K562 (cell line): ENCODE measurements around the gene DISC1. TPM values are rescaled to one million over a fixed set of nuclear protein-coding genes. Genes with fewer than 3 reads are reported as not detected.

Experiments
- ATAC-seq: fragments of 200-7000 bp; cut with Tn5 transposase; 3 replicates; pipeline ENCODE4 v1.9.1; 2020; ENCODE audit warnings: moderate library complexity
- BruUV-seq: library from RNA; stranded (reverse); fragments of 400-500 nt; replicated peaks from 2 replicates; lab custom pipeline; 2021; lab: Mats Ljungman, UMichigan
- CTCF ChIA-PET: fragments of 300-600 bp; formaldehyde crosslinking; extraction: SDS; loops from one replicate; lab custom pipeline; 2021; ENCODE audit warnings: low intra/inter-chr PET ratio; lab: Yijun Ruan, JAX
- POLR2A ChIA-PET: fragments of 300-600, 350-650 bp; sonication (Branson Sonifier 250); formaldehyde crosslinking; extraction: SDS; loops from one replicate; lab custom pipeline; 2021; ENCODE audit warnings: antibody characterized with exemption, inconsistent platforms; lab: Yijun Ruan, JAX
- DNase-seq, 4 experiments: peaks; one replicate each; pipeline versions ENCODE4 v3.0.0 to v3.0.0-alpha.2; 2011 to 2018; ENCODE audit warnings: low spot score in 3 of 4, mixed read lengths in 3 of 4; ENCODE audit errors: extremely low read depth in 1 of 4
- FAIRE-seq: peaks from 2 replicates; lab custom pipeline; 2011; peaks lifted over from hg19 to GRCh38; lab: Jason Lieb, UNC
- H2AFZ ChIP-seq: 2 replicates; pipeline ENCODE4 v1.6.0; 2011; ENCODE audit warnings: low read depth, low read length, control low read depth, inconsistent platforms
- H3K27ac ChIP-seq: fragments of 200-600 bp; 3 replicates; pipeline ENCODE4 v1.8.0; 2011; ENCODE audit warnings: low read depth, mild to moderate bottlenecking, control low read depth, inconsistent platforms, low read length, moderate library complexity, mixed read lengths; ENCODE audit errors: extremely low read depth
- H3K27me3 ChIP-seq, 2 experiments: fragments of 300-600 bp in 1 of 2; 2 replicates in 1 of 2; 3 replicates in 1 of 2; pipeline versions ENCODE4 v1.6.0 to v1.8.0; 2011; ENCODE audit warnings: inconsistent platforms in 2 of 2, low read length in 2 of 2, mild to moderate bottlenecking in 1 of 2, mixed read lengths in 1 of 2, moderate library complexity in 1 of 2; ENCODE audit not compliant: control insufficient read depth in 2 of 2, insufficient read depth in 2 of 2
- H3K36me3 ChIP-seq: fragments of 300-600 bp; 3 replicates; pipeline ENCODE4 v1.8.0; 2011; ENCODE audit warnings: mild to moderate bottlenecking, low read length, inconsistent platforms; ENCODE audit not compliant: control insufficient read depth, insufficient read depth
- H3K4me1 ChIP-seq, 2 experiments: fragments of 200-600 bp in 1 of 2; replicated peaks in 1 of 2; 2 replicates in 1 of 2; 3 replicates in 1 of 2; pipeline versions ENCODE4 v1.5.1 to v1.8.0; 2011; ENCODE audit warnings: inconsistent platforms in 2 of 2, low read length in 2 of 2, mild to moderate bottlenecking in 1 of 2, mixed read lengths in 1 of 2, moderate library complexity in 1 of 2; ENCODE audit not compliant: control insufficient read depth in 2 of 2, insufficient read depth in 2 of 2
- H3K4me2 ChIP-seq: 2 replicates; pipeline ENCODE4 v1.6.1; 2011; ENCODE audit warnings: low read length, control low read depth, inconsistent platforms, mixed read lengths; ENCODE audit not compliant: insufficient read depth
- H3K4me3 ChIP-seq: fragments of 200-600 bp; sonication (generic), shearing (Covaris generic); 2 replicates; pipeline ENCODE4 v1.5.1; 2016; ENCODE audit warnings: control low read depth, inconsistent platforms
- H3K79me2 ChIP-seq: fragments of 200-600 bp; 3 replicates; pipeline ENCODE4 v1.8.0; 2011; ENCODE audit warnings: low read length, inconsistent platforms; ENCODE audit not compliant: control insufficient read depth, insufficient read depth
- H3K9ac ChIP-seq, 2 experiments: 2 replicates each; pipeline versions ENCODE4 v1.6.0 to v1.6.1; 2011; ENCODE audit warnings: low read depth in 2 of 2, low read length in 2 of 2, control low read depth in 1 of 2, inconsistent platforms in 1 of 2, mild to moderate bottlenecking in 1 of 2, mixed read lengths in 1 of 2; ENCODE audit not compliant: insufficient read depth in 1 of 2
- H3K9me1 ChIP-seq: one replicate; pipeline ENCODE4 v1.6.0; 2011; ENCODE audit warnings: inconsistent platforms, mild to moderate bottlenecking, low read length, moderate library complexity; ENCODE audit not compliant: control insufficient read depth, insufficient read depth
- H3K9me3 ChIP-seq: replicated peaks from 2 replicates; pipeline ENCODE4 v1.5.1; 2011; ENCODE audit warnings: low read depth, low read length, inconsistent platforms; ENCODE audit not compliant: control insufficient read depth, insufficient read depth
- H4K20me1 ChIP-seq: replicated peaks from 2 replicates; pipeline ENCODE4 v1.6.1; 2011; ENCODE audit warnings: low read length, inconsistent platforms, mixed read lengths; ENCODE audit not compliant: control insufficient read depth, insufficient read depth
- BACH1 ChIP-seq: fragments of 200-800 bp; sonication (Bioruptor generic); IDR thresholded peaks from 2 replicates; pipeline ENCODE4 v1.6.1; 2016; ENCODE audit warnings: missing genetic modification characterization, missing compliant biosample characterization
- EGR1 ChIP-seq: fragments of 450-650 bp; conservative IDR thresholded peaks from 2 replicates; pipeline ENCODE4 v1.6.1; 2017; ENCODE audit warnings: mild to moderate bottlenecking
- EHMT2 ChIP-seq: fragments of 450-650 bp; IDR thresholded peaks from 2 replicates; pipeline ENCODE4 v1.6.1; 2018; ENCODE audit warnings: antibody characterized with exemption
- ESRRB ChIP-seq: fragments of 250-450 bp; sonication (Bioruptor Pico); IDR thresholded peaks from 2 replicates; pipeline ENCODE4 v1.5.0; 2020; ENCODE audit warnings: mild to moderate bottlenecking, moderate library complexity, borderline replicate concordance
- HEY1 ChIP-seq: fragments of 250-450 bp; sonication (Bioruptor Pico); IDR thresholded peaks from 2 replicates; pipeline ENCODE4 v1.5.0; 2020; ENCODE audit warnings: mild to moderate bottlenecking, moderate library complexity, borderline replicate concordance
- KLF16 ChIP-seq: IDR thresholded peaks from 2 replicates; pipeline ENCODE4 v1.6.1; 2016; ENCODE audit warnings: antibody characterized with exemption
- LARP7 ChIP-seq: fragments of 450-650 bp; IDR thresholded peaks from 2 replicates; pipeline ENCODE4 v1.6.1; 2016
- MED1 ChIP-seq: sonication (generic); formaldehyde crosslinking; IDR thresholded peaks from 2 replicates; pipeline ENCODE4 v1.8.1; 2023; ENCODE audit warnings: missing genetic modification reagents, borderline replicate concordance
- NFRKB ChIP-seq: fragments of 450-650 bp; IDR thresholded peaks from 2 replicates; pipeline ENCODE4 v1.6.1; 2016; ENCODE audit warnings: low read depth
- PCBP1 ChIP-seq: fragments of 200-400 bp; formaldehyde crosslinking; IDR thresholded peaks from 2 replicates; pipeline ENCODE4 v1.6.1; 2018; ENCODE audit warnings: mild to moderate bottlenecking, low read depth, low read length; ENCODE audit not compliant: poor library complexity, severe bottlenecking
- POLR2AphosphoS5 ChIP-seq: IDR thresholded peaks from 2 replicates; pipeline ENCODE4 v1.6.1; 2011; ENCODE audit warnings: mild to moderate bottlenecking, low read depth, low read length, moderate library complexity; ENCODE audit not compliant: control insufficient read depth, insufficient read depth
- SUPT5H ChIP-seq: fragments of 450-650 bp; IDR thresholded peaks from 2 replicates; pipeline ENCODE4 v1.6.1; 2016
- TFAM ChIP-seq: fragments of 250-450 bp; sonication (Bioruptor Pico); conservative IDR thresholded peaks from 2 replicates; pipeline ENCODE4 v1.5.0; 2021; ENCODE audit warnings: mild to moderate bottlenecking, moderate library complexity
- TRIM28 ChIP-seq: fragments of 450-650 bp; IDR thresholded peaks from 2 replicates; pipeline ENCODE4 v1.6.1; 2017
- ZBED1 ChIP-seq: IDR thresholded peaks from 2 replicates; pipeline ENCODE4 v1.6.1; 2014
- ZNF431 ChIP-seq: sonication (generic); formaldehyde crosslinking; IDR thresholded peaks from 2 replicates; pipeline ENCODE4 v1.8.0; 2022; ENCODE audit warnings: mild to moderate bottlenecking, missing genetic modification reagents
- ZNF764 ChIP-seq: fragments of 250-450 bp; sonication (Bioruptor Pico); IDR thresholded peaks from 2 replicates; pipeline ENCODE4 v1.4.0; 2020; ENCODE audit warnings: low read depth, mild to moderate bottlenecking, moderate library complexity
- WGBS: fragments of 100-300 bp; shearing (Covaris generic); methylation state at CpG from one replicate; pipeline ENCODE4 v1.1.6; 2016; ENCODE audit warnings: low coverage, mixed read lengths; ENCODE audit not compliant: insufficient coverage; ENCODE audit errors: missing lambda C conversion rate; 5-methylcytosine and 5-hydroxymethylcytosine counted together
- in situ Hi-C: fragments of 300-500 bp; cut with MboI; formaldehyde crosslinking; loops from 4 replicates; pipeline ENCODE4 v1.15.0; 2018; ENCODE audit warnings: inconsistent platforms, mixed read lengths
- intact Hi-C: fragments of 100-400 bp; cut with micrococcal nuclease; formaldehyde crosslinking; loops from 2 replicates; pipeline ENCODE4 v1.14.2; 2022
- polyA plus RNA-seq, 8 experiments: library from polyadenylated mRNA; depleted of rRNA in 4 of 8; stranded (reverse) in 5 of 8; unstranded in 3 of 8; fragments of >200 nt; fragmentation: Nextera tagmentation in 2 of 8; fragmentation: Illumina TruSeq in 1 of 8; extraction: Ambion mirVana in 2 of 8; extraction: Trizol in 1 of 8; gene quantifications; 2 replicates each; pipeline versions ENCODE4 v1.2.1 to v1.2.3, GENCODE V29; 2011 to 2014; ENCODE audit warnings: inconsistent platforms in 1 of 8, missing spikeins in 1 of 8
- total RNA-seq, 7 experiments: library from RNA; depleted of rRNA in 6 of 7; stranded (reverse); fragments of >200 nt in 6 of 7; fragmentation: Illumina TruSeq in 2 of 7; extraction: Trizol in 2 of 7; gene quantifications; 2 replicates each; pipeline versions ENCODE4 v1.2.1 to v1.2.3, GENCODE V29; 2011 to 2021; ENCODE audit warnings: low replicate concordance in 1 of 7
- TF ChIP-seq, protein P1 (sequence below): fragments of 450-650 bp; conservative IDR thresholded peaks from 2 replicates; pipeline ENCODE4 v1.6.1; 2016; ENCODE audit warnings: missing genetic modification characterization, low read depth, mild to moderate bottlenecking, control low read depth, missing compliant biosample characterization

DISC1 gene
- total and polyA plus RNA-seq, 9 of the 15 experiments (the other 6 are each of a cell fraction or from before 2014, with no cell fraction given) = 0.01 to 0.11 (median 0.08) TPM; not detected in 1

DNA sequence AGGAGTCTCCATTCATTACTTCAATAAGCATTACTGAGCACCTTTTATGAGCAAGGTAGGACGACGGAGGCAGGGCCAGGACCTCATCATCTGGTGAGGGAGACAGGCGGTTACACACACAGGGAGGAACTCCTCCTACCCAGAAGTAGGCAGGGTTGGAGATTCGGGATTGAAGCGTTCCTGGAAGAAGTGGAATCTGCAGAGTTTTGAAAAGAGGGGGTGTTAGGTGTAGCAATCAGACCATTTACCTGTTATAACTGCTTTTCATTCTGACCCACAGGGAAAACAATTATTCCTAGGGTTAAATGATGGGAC lies 392.4 kb downstream of the DISC1 start:
- no TSS peak for BruUV-seq
- intact Hi-C loops = no loop called here
- ChIA-PET CTCF (no interaction called here), POLR2A (no interaction called here)
- in situ Hi-C loops = no loop called here
- Histone ChIP-seq H2AFZ (no peak overlapping the region), H3K4me2 (no peak overlapping the region), H3K27ac (no peak overlapping the region), H3K9ac (no peak overlapping the region), H3K79me2 (no peaks in the 10 kb centered on the region), H3K9me3 (no peaks in the 10 kb centered on the region), H3K36me3 (no peaks in the 10 kb centered on the region), H3K4me3 (no peak overlapping the region), H3K4me1 (no peaks in the 10 kb centered on the region), H4K20me1 (no peaks in the 10 kb centered on the region)
- DNase-seq (no peak), ATAC-seq (no peak)
- no peak for TF ChIP-seq MED1 (CRISPR knock-in tag)
- no peak for TF ChIP-seq TFAM (CRISPR knock-in tag)
- TF ChIP-seq EGR1 = no peak
- no peak for TF ChIP-seq LARP7
- TF ChIP-seq, protein P1, sequence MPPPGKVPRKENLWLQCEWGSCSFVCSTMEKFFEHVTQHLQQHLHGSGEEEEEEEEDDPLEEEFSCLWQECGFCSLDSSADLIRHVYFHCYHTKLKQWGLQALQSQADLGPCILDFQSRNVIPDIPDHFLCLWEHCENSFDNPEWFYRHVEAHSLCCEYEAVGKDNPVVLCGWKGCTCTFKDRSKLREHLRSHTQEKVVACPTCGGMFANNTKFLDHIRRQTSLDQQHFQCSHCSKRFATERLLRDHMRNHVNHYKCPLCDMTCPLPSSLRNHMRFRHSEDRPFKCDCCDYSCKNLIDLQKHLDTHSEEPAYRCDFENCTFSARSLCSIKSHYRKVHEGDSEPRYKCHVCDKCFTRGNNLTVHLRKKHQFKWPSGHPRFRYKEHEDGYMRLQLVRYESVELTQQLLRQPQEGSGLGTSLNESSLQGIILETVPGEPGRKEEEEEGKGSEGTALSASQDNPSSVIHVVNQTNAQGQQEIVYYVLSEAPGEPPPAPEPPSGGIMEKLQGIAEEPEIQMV (tag) = no peak
- TF ChIP-seq ESRRB = no peak
- TF ChIP-seq SUPT5H = no peak
- no peak for TF ChIP-seq TRIM28
- TF ChIP-seq ZBED1 = no peak
- TF ChIP-seq EHMT2 = no peak
- no peak for TF ChIP-seq BACH1 (tag)
- TF ChIP-seq NFRKB = no peak
- TF ChIP-seq KLF16 = no peak
- no peak for TF ChIP-seq ZNF764 (CRISPR knock-in tag)
- no peak for TF ChIP-seq HEY1 (CRISPR knock-in tag)
- TF ChIP-seq PCBP1 = no peak
- no peak for TF ChIP-seq ZNF431 (CRISPR knock-in tag)
- no peak for TF ChIP-seq POLR2AphosphoS5
- TF ChIP-seq, all 486 proteins: peak for 0
- H3K27me3 ChIP-seq = no peaks in the 10 kb centered on the region
- FAIRE-seq = no peak
- H3K9me1 ChIP-seq = no peaks in the 10 kb centered on the region
- 3% methylated on average over 5 of the region's 5 CpGs for WGBS
